ENCODE measurements around the gene HCST. TPM values are rescaled to one million over a fixed set of nuclear protein-coding genes. Genes with fewer than 3 reads are reported as not detected.
"Not testable (repeated sequence)": the region's sequence is repeated elsewhere in the genome, so short reads cannot be mapped to it uniquely, and the experiment has no call there.

The HCST gene
- total RNA-seq, 1 donor from 2014 or later: 93.1 TPM

DNA sequence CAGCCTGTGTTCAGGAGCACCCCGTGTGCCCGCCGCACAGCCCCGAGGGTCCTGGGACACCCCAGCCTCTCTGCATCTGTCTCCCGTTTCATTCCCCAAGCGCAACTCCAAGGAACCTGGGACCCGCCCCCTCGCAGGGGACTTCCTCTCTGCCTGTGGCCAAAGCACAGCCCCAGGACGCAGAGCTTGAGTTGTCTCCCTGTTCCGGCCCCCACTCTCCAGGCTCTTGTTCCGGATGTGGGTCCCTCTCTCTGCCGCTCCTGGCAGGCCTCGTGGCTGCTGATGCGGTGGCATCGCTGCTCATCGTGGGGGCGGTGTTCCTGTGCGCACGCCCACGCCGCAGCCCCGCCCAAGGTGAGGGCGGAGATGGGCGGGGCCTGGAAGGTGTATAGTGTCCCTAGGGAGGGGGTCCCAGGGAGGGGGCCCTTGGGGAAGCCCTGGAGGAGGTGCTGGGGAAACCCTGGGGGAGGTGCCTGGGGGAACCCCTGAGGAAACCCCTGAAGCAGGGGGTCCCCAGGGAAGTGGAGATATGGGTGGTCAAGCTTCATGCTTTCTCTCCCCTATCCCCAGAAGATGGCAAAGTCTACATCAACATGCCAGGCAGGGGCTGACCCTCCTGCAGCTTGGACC, 1.3 kb downstream of the HCST start:
- intact Hi-C loops (cut with micrococcal nuclease): loop anchor here (1.0 to 5.0 kb wide), 3 partner anchors 28 to 191 kb away; partner anchors contain the start of genes PSENEN and U2AF1L4

DNA sequence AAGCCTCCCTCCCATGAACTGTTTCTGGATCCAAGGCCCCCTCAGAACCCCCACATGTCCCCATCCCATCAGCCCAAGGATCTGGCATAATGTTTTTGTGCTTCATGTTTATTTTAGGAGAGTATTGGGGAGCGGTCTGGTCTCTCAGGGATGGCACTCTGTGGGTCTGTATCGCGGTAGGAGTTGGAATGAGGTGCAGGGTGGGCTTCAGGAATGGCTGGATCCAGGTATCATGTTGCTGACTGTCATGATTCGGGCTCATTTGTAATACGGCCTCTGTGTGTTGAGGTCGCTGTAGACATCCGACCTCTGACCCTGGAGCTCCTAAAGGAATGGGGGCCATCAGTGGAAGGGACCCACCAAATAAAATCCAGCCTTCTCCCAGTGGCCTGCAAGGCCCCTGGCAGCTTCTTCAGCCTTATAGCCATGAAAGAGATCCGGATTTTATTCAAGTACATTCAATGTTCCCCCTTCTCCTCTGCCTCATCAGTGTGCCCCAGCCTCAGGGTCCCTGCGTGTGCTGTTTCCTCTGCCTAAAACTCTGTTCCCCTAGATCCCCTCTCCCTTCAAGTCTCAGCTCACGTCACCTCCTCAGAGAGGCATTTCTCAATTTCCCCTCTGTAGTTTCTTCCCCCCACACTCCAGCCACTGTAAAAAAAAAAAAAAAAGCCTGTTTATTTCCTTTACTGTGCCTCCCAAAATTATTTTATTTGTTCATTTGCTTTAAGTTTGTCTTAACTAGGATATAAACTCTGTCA, 2.2 kb downstream of the HCST start:
- intact Hi-C loops (cut with micrococcal nuclease): loop anchor here (5.0 kb wide), 1 partner anchor 192 kb away; no protein-coding TSS in a partner anchor

DNA sequence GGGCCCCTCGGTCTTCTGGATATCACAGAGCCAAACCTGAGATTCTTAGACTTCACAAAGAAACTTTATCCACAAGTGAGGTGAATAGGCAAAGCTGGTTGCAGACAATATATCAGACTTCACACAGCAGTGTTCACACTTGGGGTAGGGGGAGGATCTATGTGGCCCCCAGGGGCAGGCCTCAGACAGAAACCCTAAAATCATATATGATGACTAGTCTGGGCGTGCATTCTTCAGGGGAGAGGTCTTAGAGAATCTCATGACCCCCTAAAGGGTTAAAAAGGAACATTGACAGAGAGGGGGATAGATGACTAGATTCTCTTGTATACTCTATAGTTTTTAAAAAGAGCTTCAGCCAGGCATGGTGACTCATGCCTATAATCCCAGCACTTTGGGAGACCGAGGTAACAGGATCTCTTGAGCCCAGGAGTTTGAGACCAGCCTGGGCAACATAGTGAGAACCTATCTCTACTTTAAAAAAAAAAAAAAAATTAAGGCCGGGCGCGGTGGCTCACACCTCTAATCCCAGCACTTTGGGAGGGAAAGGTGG, 2.9 kb downstream of the HCST start:
- intact Hi-C loops (cut with micrococcal nuclease): no loop called here

DNA sequence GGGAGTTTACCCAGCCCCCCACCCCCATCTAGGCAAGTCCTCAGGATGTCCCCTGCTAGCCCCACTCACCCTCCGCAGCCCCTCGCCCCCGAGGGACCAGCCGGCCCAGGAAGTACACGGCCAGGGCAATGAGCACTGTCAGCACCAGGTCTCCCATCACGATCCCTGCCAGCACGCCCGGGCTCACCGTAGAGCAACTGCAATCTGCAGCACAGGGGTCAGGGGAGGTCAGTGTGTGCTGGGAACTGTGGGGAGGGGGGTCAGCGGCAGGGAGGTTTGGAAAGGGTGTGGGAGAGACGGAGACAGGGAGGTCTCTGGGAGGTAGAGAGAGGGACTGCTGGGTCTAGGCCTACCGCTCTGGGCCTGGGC, 5.0 kb downstream of the HCST start:
- intact Hi-C loops (cut with micrococcal nuclease): no loop called here

DNA sequence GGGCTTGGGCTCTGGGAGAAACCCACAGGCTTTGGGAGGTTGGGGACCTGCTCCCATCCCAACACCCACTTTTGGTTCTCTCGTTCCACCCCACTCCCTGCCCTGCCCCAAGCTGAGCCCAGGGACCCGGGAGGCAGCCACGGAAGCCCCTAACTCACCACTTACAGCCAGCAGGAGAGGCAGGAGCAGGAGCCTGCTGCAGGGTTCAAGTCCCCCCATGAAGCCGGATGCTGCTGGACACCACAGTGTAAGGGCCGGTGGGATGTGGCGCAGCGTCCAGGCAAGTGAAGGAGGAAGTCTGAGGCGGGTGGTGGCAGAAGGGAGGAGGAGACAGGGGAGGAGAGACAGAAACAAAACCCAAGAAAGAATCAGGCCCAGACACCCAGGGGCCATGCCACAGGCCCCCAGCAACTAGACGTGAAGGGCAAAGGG, 5.7 kb downstream of the HCST start, which contains the start of gene TYROBP:
TYROBP (minus strand) TSS at position 286 of the 432 bp plus-strand sequence; CDS start at position 219, 67 bp downstream.
- intact Hi-C loops (cut with micrococcal nuclease): no loop called here

DNA sequence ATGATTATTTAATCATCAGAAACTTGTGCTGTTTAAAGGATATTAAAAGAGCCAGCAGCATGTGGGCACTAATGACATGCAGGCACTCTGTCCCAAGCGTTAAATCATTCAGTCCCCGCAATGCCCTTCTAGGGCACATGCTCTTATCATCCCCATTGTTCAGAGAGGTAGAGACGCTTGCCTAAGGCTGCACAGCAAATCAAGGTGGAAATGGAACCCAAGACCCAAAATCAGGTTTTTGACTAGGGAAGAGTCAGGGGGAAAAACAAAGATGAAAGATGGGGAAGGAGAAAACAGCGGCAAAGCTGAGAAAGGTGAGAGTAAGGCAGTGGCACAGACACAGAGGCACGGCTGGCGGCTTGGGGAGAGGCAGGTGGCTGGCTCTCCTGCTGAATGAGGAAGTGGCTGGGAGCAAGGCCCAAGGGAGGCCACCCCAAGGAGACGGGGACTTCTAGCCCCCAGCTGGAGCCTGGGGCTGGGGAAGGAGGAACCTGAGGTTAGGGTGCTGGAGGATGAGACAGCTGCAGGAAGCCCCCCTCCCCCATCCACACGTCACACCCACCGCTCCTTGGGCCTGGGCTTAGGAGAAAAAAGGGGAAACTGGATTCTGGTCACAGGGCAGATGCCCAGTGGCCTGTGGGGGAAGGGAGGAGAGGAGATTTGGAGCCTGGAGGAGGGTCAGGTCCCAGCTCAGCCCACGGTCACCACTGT, 6.8 kb downstream of the HCST start:
- intact Hi-C loops (cut with micrococcal nuclease): no loop called here

DNA sequence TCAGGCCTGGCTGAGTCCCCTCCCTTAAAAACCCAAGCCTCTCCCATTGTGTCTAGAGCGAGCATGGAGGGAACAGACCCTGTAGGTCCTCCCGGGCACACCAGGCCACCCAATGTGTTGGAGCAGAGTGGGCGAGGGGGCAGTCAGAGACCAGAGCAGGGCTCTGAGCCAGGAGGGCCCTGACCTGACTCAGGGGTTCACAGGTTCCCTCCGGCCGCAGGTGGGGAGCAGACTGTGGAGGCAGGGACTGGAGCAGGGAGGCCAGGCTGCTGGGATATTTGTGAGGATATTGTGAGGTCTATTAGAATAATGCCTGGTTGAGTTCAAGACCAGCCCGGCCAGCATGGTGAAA, 7.3 kb downstream of the HCST start:
- intact Hi-C loops (cut with micrococcal nuclease): no loop called here

DNA sequence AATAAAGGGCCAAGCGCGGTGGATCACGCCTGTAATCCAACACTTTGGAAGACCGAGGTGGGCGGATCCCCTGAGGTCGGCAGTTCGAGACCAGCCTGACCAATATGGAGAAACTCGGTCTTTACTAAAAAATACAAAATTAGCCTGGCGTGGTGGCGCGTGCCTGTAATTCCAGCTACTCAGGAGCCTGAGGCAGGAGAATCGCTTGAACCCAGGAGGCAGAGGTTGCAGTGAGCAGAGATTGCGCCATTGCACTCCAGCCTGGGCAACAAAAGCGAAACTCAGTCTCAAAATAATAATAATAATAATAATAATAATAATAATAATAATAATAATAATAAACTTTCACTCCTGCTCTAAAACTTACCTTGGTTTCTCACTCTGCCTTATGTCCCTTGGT, 8.0 kb downstream of the HCST start:
- intact Hi-C loops (cut with micrococcal nuclease): not testable (repeated sequence)

DNA sequence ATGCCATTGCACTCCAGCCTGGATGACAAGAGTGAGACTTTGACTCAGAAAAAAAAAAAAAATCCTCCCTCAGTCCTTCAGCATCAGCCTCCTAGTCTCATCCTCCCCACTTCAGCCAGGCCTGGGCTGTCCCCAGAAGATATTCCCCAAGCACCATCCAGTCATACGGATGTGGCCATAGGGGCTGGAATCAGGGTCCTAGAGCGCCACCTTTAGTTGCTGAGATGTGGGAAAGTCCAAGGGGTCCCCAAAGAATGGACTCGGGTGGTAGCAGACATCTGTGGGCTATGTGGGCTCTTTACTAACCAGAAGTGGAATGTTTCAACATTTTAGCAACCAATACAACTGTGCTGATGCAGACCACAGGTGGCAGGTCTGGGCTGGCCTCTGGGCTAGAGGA, 8.8 kb downstream of the HCST start:
- intact Hi-C loops (cut with micrococcal nuclease): no loop called here

DNA sequence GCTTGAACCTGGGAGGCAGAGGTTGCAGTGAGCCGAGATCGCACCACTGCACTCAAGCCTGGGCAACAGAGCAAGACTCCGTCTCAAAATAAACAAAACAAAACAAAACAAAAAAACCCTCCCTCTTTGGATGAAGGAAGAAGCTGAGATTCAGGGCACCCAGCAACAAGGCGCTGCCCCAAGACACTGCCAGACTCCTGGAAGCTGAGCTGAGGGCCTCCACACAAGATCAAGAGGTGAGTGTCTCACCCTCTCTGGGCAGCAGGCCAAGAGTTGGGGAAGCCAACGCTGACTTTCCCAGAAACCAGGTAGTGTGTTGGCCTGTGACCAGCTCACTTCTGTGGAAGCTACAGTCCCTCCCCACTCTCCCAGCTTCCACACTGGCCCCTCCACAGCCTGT, 9.5 kb downstream of the HCST start:
- intact Hi-C loops (cut with micrococcal nuclease): no loop called here

DNA sequence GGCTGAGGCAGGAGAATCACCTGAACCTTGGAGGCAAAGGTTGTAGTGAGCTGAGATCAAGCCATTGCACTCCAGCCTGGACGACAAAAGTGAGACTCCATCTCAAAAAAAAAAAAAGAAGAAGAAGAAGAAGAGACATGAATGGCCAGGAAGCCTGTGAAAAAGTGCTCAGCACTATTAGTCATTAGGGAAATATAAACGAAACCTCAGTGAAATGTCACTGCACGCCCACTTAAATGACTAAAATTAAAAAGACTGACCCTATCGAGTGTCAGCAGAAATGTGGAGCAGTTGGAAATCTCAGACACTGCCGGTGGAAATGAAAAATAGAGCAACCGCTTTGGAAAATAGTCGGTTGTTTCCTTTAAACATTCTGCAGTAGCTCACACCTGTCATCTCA, 11.3 kb downstream of the HCST start:
- intact Hi-C loops (cut with micrococcal nuclease): no loop called here

DNA sequence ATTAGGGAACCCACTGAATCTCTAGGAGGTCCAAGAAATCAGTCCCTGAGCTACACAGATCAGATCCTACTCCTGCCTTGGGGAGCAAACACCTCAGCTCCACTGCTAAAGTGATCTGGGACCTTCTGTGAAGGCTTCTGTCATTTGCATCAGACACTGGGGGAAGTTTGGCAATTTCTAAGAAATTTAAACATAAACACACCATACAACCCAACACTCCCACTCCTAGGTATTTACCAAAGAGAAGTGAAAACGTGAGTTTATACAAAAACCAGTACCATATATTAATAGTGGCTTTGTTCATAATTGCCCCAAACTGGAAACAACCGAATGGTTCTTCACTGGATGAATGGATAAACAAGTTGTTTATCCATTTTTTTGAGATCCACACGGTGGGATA, 13.1 kb downstream of the HCST start:
- intact Hi-C loops (cut with micrococcal nuclease): no loop called here

DNA sequence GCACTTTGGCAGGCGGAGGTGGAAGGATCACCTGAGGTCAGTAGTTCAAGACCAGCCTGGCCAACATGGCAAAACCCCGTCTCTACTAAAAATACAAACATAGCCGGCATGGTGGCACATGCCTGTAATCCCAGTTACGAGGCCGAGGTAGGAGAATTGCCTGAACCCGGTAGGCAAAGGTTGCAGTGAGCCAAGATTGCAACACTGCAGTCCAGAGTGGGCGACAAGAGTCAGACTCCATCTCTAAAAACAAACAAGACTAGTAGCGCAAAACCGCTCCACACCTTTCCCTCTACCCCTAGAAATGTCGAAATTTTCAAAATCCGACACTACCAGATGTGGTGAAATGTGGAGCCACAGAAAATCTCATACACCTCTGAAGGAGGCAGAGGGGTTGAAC, 17.0 kb downstream of the HCST start:
- intact Hi-C loops (cut with micrococcal nuclease): no loop called here

DNA sequence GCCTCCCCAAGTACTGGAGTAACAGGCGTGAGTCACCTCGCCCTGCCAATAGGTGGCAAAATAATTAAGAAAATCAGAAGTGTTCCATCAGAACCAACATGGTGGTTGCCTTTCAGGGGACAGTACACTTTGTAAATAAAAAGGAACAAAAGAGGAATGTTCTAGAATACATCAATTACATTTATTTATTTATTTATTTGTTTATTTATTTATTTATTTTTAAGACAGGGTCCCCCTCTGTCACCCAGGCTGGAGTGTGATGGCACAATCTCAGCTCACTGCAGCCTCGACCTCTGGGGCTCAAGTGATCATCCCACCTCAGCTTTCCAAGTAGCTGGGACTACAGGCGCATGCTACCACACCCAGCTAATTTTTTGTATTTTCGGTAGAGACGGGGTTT, 18.7 kb downstream of the HCST start:
- intact Hi-C loops (cut with micrococcal nuclease): no loop called here

DNA sequence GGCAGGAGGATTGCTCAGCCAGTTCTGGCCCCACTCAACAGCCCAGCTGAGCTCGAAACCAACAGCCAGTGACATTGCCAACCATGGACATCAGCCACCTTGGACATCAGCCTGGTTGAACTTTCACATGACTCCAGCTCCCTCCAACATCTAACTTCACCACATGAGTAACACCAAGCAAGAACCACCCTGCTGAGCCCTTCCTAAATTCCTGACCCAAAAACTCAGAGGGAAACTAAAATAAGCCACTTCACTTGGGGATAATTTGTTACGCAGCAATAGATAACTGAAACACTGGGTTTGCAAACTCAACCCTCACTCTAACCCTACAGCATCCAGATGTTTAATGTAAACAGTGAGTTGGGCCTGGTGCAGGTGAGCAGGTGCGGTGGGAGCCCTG, 23.2 kb downstream of the HCST start:
- intact Hi-C loops (cut with micrococcal nuclease): no loop called here

DNA sequence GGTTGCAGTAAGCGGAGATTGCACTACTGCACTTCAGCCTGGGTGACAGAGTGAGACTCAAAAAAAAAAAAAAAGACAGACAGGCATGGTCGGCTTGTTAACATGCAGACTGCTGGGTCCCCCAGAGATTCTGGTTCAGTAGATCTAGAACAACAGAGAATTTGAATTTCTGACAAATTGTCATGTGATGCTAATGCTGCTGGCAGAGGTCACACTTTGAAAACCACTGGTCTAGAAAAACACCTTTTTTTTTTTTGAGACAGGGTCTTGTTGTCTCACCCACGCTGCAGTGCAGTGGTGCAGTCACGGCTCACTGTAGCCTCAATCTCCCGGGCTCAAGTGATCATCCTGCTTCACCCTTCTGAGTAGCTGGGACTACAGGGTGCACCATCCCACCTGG, 26.2 kb downstream of the HCST start:
- intact Hi-C loops (cut with micrococcal nuclease): no loop called here

DNA sequence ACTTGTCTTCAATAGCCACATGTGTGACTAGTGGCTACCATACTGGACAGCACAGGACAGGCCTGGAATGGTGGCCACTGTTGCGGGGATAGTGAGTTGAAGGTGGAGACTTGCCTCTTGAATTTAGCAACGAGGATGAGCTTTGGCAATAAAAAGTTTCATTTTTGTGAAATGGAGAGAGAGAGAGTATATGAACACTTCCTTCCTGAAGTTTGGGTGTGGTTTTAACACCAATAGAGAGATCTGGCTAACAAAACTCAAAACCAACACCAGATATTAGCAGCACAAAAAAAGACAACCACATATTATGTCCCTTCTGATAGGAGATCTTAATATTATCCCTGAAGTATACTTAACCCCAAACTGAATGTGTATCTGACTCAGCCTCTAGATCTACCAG, 27.5 kb downstream of the HCST start:
- intact Hi-C loops (cut with micrococcal nuclease): no loop called here

DNA sequence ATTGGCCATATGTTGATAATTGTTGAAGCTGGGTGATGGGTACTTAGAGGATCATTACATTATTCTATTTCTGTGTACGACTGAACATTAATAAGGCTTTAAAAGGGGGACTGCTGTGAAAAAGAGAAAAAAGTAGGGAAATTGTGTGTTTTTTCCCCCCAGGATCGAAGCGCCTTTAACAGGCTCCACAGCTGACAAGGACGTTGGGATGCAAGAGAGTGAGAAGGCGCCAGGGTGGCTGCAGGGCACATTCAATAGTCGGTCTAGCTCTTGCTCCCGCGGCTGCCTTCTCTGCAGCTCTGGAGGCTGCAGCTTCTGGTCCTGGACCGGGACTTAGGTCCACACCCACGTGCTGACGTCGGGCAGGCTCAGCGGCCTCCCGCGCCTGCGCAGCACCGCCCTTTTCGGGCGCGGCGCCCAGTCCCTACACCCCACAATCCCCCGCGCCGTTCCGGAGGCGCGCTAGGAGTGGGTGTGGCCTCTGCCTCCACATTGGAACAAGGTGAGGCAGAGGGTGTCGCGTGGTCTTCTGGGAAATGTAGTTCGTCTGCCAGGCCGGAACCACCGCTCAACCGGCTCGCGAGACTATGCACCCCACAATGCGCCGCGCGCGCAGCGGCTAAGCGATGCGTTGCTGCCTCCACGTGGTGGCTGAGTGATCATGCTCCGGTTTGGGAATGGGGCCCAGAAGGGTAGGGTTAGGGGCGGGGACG, 29.0 kb downstream of the HCST start:
- intact Hi-C loops (cut with micrococcal nuclease): loop anchor here (1.0 kb wide), 10 partner anchors 28 to 283 kb away; partner anchors contain the start of genes ARHGAP33, COX6B1, PSENEN and TBCB

DNA sequence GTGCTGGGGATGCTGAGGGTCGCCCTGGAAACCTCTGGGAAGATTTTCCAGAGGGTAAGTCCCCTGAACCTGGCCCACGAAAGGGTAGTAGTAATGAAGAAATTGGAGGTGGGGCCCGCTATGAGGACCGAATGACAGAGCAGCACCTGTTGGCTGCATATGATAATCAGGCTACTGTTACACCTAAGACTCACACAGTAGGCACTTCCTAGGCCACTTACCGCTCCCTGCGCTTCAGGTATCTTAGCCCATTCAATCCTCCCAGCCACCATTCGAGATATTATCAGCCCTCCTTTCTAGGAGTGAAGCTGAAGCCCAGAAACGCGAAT, 29.5 kb downstream of the HCST start:
- intact Hi-C loops (cut with micrococcal nuclease): loop anchor here (1.0 kb wide), 10 partner anchors 29 to 284 kb away; partner anchors contain the start of genes ARHGAP33, COX6B1, PSENEN and TBCB

DNA sequence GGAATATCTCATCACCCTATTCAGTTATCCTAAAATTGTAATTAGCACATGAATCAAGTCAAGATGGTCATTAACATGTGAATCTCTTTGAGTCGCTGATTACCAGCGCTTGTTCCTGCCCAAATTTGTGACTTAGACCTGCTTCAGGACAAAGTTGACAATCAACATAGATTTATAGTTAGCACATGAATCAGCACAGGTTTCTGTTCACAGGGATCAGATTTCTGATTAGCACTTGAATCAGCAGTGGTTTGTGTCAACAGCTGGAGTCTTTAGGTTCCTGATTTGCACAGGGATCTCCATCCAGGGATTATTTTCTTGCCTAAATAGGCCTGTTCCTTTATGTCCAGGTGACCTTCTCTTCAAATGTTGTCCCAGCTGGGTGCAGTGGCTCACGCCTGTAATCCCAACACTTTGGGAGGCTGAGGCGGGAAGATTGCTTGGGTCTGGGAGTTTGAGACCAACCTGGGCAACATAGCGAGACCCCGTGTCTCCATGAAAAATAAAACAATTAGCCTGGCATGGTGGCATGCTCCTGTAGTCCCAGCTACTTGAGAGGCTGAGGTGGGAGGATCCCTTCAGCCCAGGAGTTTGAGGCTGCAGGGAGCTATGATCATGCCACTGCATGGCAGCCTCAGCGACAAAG, 30.1 kb downstream of the HCST start:
- intact Hi-C loops (cut with micrococcal nuclease): no loop called here
